Measurements from ENCODE around the gene GTPBP2. TPM values are rescaled to one million over a fixed set of nuclear protein-coding genes. Genes with fewer than 3 reads are reported as not detected.
A peak's percentile ranks its signal among the peaks of the same experiment; 100 is the strongest.

The GTPBP2 gene
- total and polyA plus RNA-seq, 2 of the 13 experiments (the other 11 are each of a cell fraction or from before 2014, with no cell fraction given): 26.9 to 88.2 TPM

GRCh38 chr6:43671801-43672690, 43.0 kb upstream of the GTPBP2 start (continued):
- TF ChIP-seq ZBTB2 (CRISPR knock-in tag; IDR thresholded peaks at IDR 0.05; ENCODE audit: low read depth): no peak
- TF ChIP-seq KLF13 (CRISPR knock-in tag; IDR thresholded peaks at IDR 0.05): no peak
- TF ChIP-seq ZNF260 (CRISPR knock-in tag; IDR thresholded peaks at IDR 0.05; ENCODE audit: borderline replicate concordance, low read depth): no peak
- TF ChIP-seq STAG1 (CRISPR knock-in tag; IDR thresholded peaks at IDR 0.05): no peak
- TF ChIP-seq ZBTB20 (CRISPR knock-in tag; IDR thresholded peaks at IDR 0.05; ENCODE audit: borderline replicate concordance, low read depth): peak; percentile 67; the same call in 1 of the 2 replicates
- TF ChIP-seq RFX1 (IDR thresholded peaks at IDR 0.05): no peak
- TF ChIP-seq TRAFD1 (CRISPR knock-in tag; IDR thresholded peaks at IDR 0.05; ENCODE audit: borderline replicate concordance): no peak
- TF ChIP-seq SKI (IDR thresholded peaks at IDR 0.05; ENCODE audit: partially characterized antibody): peak; percentile 50
- no peak for TF ChIP-seq ZNF597 (CRISPR knock-in tag; IDR thresholded peaks at IDR 0.05)
- TF ChIP-seq GLI4 (CRISPR knock-in tag; IDR thresholded peaks at IDR 0.05; ENCODE audit: borderline replicate concordance): no peak
- no peak for TF ChIP-seq ZNF432 (CRISPR knock-in tag; IDR thresholded peaks at IDR 0.05; ENCODE audit: borderline replicate concordance)
- TF ChIP-seq PHF21A (CRISPR knock-in tag; IDR thresholded peaks at IDR 0.05): peak; percentile 95
- TF ChIP-seq ZNF639 (CRISPR knock-in tag; conservative IDR thresholded peaks at IDR 0.05): 0 out of 2 replicates have a peak, but pooled peaks have one; percentile 39
- TF ChIP-seq ZNF552 (CRISPR knock-in tag; IDR thresholded peaks at IDR 0.05; ENCODE audit: borderline replicate concordance): no peak
- TF ChIP-seq ZNF607 (CRISPR knock-in tag; IDR thresholded peaks at IDR 0.05; ENCODE audit: borderline replicate concordance): peak; percentile 76; the same call in 1 of the 2 replicates
- TF ChIP-seq TRIM22 (IDR thresholded peaks at IDR 0.05): no peak
- TF ChIP-seq ATRX (CRISPR knock-in tag; IDR thresholded peaks at IDR 0.05; ENCODE audit: borderline replicate concordance): no peak
- no peak for TF ChIP-seq ZNF878 (CRISPR knock-in tag; IDR thresholded peaks at IDR 0.05)
- TF ChIP-seq CCAR2 (optimal IDR thresholded peaks at IDR 0.05; ENCODE audit: low read depth, low read length): no peak
- no peak for TF ChIP-seq HOXA5 (CRISPR knock-in tag; IDR thresholded peaks at IDR 0.05)
- no peak for TF ChIP-seq ZNF253 (CRISPR knock-in tag; IDR thresholded peaks at IDR 0.05; ENCODE audit: borderline replicate concordance)
- peak; percentile 80; the same call in 1 of the 2 replicates for TF ChIP-seq ETV5 (CRISPR knock-in tag; IDR thresholded peaks at IDR 0.05; ENCODE audit: borderline replicate concordance)
